Activated CD8-positive, alpha-beta memory T cell treated with anti-CD3 and anti-CD28 coated beads for 1 hour (primary cell): ENCODE measurements around the gene ZNF557.
"Not testable (repeated sequence)": the region's sequence is repeated elsewhere in the genome, so short reads cannot be mapped to it uniquely, and the experiment has no call there.

ENCODE experiments used
- DNase-seq, 2 donors: peaks; one replicate each; pipeline ENCODE4 v3.0.0-alpha.2; 2020; ENCODE audit warnings: low read depth in 1 of 2; ENCODE audit errors: extremely low read depth in 1 of 2

ZNF557 gene

DNA sequence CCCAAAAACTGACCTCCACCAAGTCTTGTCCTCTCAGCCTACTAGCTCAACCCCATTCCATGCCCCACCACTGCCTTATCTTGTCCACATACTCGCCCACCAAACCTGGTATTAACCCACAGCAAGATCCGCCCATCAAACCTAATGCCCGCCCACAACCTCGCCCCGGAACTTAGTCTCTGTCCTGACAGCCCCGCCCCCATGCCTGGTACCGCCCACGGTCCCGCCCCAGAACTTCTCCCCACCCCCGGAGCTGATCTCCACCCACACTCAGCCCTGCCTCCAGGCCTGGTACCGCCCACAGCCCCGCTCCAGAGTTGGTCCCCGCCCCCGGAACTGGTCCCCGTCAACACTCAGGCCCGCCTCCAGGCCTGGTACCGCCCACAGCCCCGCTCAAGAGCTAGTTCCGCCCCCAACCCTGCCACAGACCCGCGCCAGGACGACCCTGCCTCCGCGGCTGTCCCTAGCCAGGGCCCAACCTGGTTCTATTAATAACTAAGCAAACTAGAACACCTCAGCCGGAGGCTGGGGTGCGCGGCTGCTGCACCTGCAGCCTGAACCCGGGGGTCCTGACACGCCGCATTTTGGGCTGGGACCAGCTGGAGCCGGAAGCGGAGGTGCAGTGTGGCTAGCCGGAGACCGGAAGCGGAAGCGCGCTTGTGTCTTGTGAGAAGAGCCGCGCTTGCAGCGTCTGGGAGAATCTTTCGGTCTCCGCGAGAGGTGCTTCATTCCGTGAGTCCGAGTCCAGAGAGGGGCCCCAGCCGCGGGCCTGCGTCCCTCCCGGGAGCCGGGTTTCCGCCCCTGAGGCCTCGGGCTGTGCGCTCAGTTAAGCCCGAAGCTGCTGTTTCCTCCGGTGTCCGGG, at the start of gene ZNF557:
Gene ZNF557 (plus strand): TSS at position 662 of the 862 bp plus-strand sequence. CDS start 5,372 bp downstream, outside the sequence.
- peak; percentile 97 to 98 for DNase-seq

DNA sequence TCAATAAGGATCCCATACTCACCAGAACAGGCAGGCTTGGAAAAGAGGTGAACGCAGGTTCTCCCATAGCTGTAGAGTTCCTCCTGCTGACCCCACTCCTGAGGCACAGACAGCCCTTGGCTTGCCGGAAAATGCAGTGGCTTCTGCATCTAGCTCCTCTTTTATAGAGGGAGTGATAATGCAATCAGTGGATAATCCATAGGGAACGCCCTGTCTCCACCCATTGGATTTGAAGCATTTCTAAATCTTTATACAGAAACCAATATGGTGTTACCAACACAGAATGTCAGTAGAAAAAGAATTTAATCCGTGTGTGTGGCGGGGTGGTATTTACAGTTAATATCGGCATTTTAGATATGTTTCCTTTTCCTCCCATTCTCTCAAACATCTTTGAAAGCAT, 48.2 kb upstream of the ZNF557 start, which contains the start of gene MBD3L2B:
Gene MBD3L2B (minus strand): TSS at position 101 of the 400 bp plus-strand sequence. CDS start 34 bp downstream, at position 67.
- DNase-seq = not testable (repeated sequence)

DNA sequence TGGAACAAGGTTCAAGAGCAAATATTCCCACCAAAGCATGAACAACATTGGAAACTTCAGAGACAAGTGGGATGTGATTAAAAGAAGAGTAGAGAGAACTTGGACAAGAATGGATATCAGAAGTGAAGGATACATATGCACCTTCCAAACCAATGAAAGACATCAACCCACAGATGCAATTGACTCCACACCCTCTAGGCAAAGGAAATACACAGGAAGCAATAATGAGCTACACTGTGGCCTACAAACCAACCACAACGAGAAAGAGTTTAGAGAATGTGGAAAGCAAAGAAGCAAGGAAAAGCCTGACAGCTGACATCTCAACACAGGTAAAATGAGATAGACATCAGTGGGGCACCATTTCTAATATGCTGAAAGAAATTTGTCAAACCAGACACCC, 40.7 kb upstream of the ZNF557 start:
- not testable (repeated sequence) for DNase-seq

GRCh38 chr19:7030278-7030677, 39.2 kb upstream of the ZNF557 start, which contains the start of gene MBD3L5:
TSS of gene MBD3L5 (plus strand) at chr19:7030578. CDS start at chr19:7030612, 34 bp downstream.
- not testable (repeated sequence) for DNase-seq

DNA sequence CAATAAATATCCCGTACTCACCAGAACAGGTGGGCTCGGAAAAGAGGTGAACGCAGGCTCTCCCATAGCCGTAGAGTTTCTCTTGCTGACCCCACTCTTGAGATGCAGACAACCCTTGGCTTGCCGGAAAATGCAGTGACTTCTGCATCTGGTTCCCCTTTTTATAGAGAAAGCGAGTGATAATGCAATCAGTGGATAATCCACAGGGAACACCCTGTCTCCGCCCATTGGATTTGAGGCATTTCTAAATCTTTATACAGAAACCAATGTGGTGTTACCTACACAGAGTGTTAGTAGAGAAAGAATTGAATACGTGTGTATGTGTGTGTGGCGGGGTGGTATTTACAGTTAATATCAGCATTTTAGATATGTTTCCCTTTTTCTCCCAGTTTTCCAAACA, 29.4 kb upstream of the ZNF557 start, which contains the start of gene MBD3L4:
Gene MBD3L4 (minus strand): TSS at position 101 of the 400 bp plus-strand sequence. CDS start 35 bp downstream, at position 66.
- not testable (repeated sequence) for DNase-seq

GRCh38 chr19:7041563-7041962, 27.9 kb upstream of the ZNF557 start:
- DNase-seq = not testable (repeated sequence)

- DNase-seq = not testable (repeated sequence)
Observed at GRCh38 chr19:7049021-7049420, 20.5 kb upstream of the ZNF557 start, which contains the start of gene MBD3L2. TSS of gene MBD3L2 (plus strand) at chr19:7049321. CDS start at chr19:7049374, 53 bp downstream.

DNA sequence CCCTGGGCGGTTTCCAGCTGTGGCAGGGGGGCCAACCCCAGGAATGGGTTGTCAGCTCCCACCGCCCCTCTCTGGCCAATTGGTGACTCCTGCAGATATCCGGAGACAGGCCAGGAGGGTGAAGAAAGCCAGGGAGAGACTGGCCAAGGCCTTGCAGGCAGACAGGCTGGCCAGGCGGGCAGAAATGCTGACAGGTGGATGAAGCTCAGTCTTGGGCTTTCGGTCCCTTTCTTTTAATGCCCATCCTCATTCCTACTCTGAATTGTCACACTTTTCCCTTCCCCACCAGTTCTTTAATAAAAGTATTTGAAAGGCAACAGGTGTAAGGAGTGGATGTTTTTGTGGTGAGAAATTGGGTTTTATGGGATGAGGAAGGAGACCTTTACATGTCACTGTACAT, 18.1 kb upstream of the ZNF557 start:
- not testable (repeated sequence) for DNase-seq

DNA sequence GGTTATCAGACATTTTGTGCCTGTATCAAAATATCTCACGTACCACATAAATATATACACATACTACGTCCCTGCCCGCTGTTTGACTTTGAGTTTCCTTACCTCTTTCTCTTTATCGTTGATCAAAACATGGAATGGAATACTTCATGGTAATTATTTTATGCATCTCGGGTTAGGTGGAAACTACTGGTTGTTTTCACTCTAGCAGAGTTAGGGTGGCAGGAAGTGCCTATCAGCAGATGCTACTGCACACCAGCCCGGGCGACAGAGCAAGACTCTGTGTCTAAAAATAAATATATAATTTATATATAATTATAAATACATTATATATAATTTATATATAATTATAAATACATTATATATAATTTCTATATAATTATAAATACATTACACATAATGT, 16.6 kb upstream of the ZNF557 start:
- not testable (repeated sequence) for DNase-seq

DNA sequence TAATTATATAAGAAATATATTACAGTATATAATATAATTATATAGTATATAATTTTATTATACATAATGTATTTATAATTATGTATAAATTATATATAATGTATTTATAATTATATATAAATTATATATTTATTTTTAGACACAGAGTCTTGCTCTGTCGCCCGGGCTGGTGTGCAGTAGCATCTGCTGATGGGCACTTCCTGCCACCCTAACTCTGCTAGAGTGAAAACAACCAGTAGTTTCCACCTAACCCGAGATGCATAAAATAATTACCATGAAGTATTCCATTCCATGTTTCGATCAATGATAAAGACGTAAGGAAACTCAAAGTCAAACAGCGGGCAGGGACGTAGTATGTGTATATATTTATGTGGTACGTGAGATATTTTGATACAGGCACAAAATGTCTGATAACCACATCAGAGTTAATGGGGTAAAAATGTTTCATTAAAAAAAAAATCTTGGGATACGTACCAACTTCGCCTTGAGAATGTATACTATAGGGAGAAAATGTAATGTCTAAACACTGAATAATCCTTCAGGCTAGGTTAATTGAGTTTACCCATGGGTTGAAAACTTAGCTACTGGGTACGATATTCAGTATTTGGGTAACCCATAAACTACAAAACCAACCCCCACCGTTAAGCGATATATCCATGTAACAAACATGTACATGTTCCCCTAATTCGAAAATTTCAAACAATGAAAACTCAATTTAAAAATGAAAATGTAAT, 14.7 kb upstream of the ZNF557 start:
- not testable (repeated sequence) for DNase-seq

GRCh38 chr19:7055679-7056078, 13.8 kb upstream of the ZNF557 start:
- not testable (repeated sequence) for DNase-seq

DNA sequence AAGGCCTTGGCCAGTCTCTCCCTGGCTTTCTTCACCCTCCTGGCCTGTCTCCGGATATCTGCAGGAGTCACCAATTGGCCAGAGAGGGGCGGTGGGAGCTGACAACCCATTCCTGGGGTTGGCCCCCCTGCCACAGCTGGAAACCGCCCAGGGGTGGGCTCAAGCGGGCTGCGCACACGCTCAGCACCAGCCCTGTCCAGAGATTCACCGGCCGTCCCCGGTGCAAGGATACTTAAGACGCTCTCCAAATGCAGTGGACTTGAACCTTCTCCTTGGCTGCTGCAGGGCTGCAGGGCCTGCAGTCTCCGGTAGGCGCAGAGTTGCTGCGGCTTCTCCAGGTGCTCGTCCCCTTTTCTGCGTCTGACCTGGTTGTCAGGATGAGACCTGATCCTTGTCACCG, 13.1 kb upstream of the ZNF557 start:
- not testable (repeated sequence) for DNase-seq

DNA sequence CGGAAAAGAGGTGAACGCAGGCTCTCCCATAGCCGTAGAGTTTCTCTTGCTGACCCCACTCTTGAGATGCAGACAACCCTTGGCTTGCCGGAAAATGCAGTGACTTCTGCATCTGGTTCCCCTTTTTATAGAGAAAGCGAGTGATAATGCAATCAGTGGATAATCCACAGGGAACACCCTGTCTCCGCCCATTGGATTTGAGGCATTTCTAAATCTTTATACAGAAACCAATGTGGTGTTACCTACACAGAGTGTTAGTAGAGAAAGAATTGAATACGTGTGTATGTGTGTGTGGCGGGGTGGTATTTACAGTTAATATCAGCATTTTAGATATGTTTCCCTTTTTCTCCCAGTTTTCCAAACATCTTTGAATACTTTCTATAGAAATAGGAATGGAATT, 10.9 kb upstream of the ZNF557 start, which contains the start of gene MBD3L3:
Gene MBD3L3 (minus strand): TSS at position 101 of the 400 bp plus-strand sequence. CDS start 71 bp downstream, at position 30.
- not testable (repeated sequence) for DNase-seq

DNA sequence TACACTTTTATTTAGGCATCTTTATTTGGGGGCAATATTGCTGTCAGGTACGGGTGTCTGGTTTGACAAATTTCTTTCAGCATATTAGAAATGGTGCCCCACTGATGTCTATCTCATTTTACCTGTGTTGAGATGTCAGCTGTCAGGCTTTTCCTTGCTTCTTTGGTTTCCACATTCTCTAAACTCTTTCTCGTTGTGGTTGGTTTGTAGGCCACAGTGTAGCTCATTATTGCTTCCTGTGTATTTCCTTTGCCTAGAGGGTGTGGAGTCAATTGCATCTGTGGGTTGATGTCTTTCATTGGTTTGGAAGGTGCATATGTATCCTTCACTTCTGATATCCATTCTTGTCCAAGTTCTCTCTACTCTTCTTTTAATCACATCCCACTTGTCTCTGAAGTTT, 9.5 kb upstream of the ZNF557 start:
- DNase-seq = not testable (repeated sequence)

DNA sequence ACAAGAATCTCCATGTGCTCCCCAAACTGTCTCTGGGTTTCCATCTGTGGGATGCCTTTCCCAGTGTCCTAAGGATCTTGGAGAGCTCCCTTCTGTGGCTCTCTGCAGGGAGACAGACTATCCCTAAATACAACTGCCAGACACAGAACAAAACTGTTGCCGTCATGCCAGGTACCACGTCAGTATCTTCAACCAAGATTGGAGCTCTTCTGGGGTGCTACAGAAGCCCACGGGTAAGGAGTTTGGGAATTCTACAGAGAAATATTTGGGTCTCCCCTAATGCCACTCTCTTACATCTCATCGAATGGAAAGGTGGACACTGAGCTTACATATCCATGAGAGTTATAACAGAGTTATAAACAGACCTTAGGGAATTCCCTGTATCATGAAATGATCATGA, 6.2 kb upstream of the ZNF557 start:
- no peak for DNase-seq

GRCh38 chr19:7063764-7064418, 5.6 kb upstream of the ZNF557 start:
- DNase-seq = no peak

- not testable (repeated sequence) for DNase-seq
Observed at GRCh38 chr19:7067122-7067521, 2.4 kb upstream of the ZNF557 start.

GRCh38 chr19:7067716-7068115, 1.8 kb upstream of the ZNF557 start:
- DNase-seq = no peak

GRCh38 chr19:7068599-7068998, 904 bp upstream of the ZNF557 start:
- DNase-seq = no peak

DNA sequence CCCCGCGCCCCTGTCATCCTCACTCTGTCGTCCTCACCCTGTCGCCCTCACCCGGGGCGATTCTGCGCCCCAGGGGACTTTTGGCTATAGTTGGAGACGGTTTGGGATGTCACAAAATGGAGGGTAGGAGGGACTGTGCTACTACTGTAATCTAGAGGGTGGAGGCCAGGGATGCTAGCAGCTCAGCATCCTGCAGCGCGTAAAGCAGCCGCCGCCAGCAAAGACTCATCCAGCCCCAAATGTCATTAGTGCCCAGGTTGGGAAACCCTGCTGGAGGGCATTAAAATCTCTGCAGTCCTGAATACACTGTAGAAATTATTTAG, 362 bp downstream of the ZNF557 start:
- DNase-seq = no peak

GRCh38 chr19:7072541-7072940, 3.0 kb downstream of the ZNF557 start:
- DNase-seq = no peak
